Measurements from ENCODE around the gene CFAP299.
"Not testable (repeated sequence)": the region's sequence is repeated elsewhere in the genome, so short reads cannot be mapped to it uniquely, and the experiment has no call there.

CFAP299 gene

GRCh38 chr4:80393246-80393969, 57.9 kb downstream of the CFAP299 start:
- no peak for DNase-seq

GRCh38 chr4:80393970-80394250, 58.4 kb downstream of the CFAP299 start:
- DNase-seq: no peak

- DNase-seq: no peak
Measured at GRCh38 chr4:80407246-80407645, 71.7 kb downstream of the CFAP299 start.

- no peak for DNase-seq
Measured at GRCh38 chr4:80409809-80410208, 74.3 kb downstream of the CFAP299 start.

- no peak for DNase-seq
Measured at GRCh38 chr4:80412322-80412721, 76.8 kb downstream of the CFAP299 start.

GRCh38 chr4:80413086-80413485, 77.6 kb downstream of the CFAP299 start:
- DNase-seq: no peak

- no peak for DNase-seq
Measured at GRCh38 chr4:80417019-80417418, 81.5 kb downstream of the CFAP299 start.

GRCh38 chr4:80419946-80420345, 84.4 kb downstream of the CFAP299 start:
- no peak for DNase-seq

- DNase-seq: no peak
Measured at GRCh38 chr4:80420638-80421037, 85.1 kb downstream of the CFAP299 start.

GRCh38 chr4:80422727-80423404, 87.3 kb downstream of the CFAP299 start:
- no peak for DNase-seq

- DNase-seq: no peak
Measured at GRCh38 chr4:80423553-80424224, 88.2 kb downstream of the CFAP299 start.

- DNase-seq: no peak
Measured at GRCh38 chr4:80424225-80424581, 88.7 kb downstream of the CFAP299 start.

- DNase-seq: no peak
Measured at GRCh38 chr4:80425124-80426100, 89.9 kb downstream of the CFAP299 start.

GRCh38 chr4:80431203-80431965, 95.9 kb downstream of the CFAP299 start:
- no peak for DNase-seq

- DNase-seq: no peak
Measured at GRCh38 chr4:80434238-80434637, 98.7 kb downstream of the CFAP299 start.

- DNase-seq: no peak
Measured at GRCh38 chr4:80438016-80438415, 102.5 kb downstream of the CFAP299 start.

GRCh38 chr4:80439294-80440061, 103.9 kb downstream of the CFAP299 start:
- DNase-seq: not testable (repeated sequence)

GRCh38 chr4:80446248-80446647, 110.7 kb downstream of the CFAP299 start:
- no peak for DNase-seq

GRCh38 chr4:80446664-80447063, 111.1 kb downstream of the CFAP299 start:
- DNase-seq: no peak

GRCh38 chr4:80447493-80447892, 112.0 kb downstream of the CFAP299 start:
- no peak for DNase-seq

GRCh38 chr4:80448056-80448455, 112.5 kb downstream of the CFAP299 start:
- DNase-seq: no peak

- DNase-seq: no peak
Measured at GRCh38 chr4:80452055-80452454, 116.5 kb downstream of the CFAP299 start.

Measured in NCI-H2081 treated with DMSO at 0.1 percent for 48 hours (cell line).